NCI-H82 treated with DMSO at 0.1 percent for 48 hours (cell line): ENCODE measurements around the gene ATP10A.
A peak's percentile ranks its signal among the peaks of the same experiment; 100 is the strongest.

Source experiments
- DNase-seq: peaks from one replicate; lab custom pipeline; 2025; ENCODE audit not compliant: unreplicated experiment; lab: John Stamatoyannopoulos, UW

ATP10A gene

GRCh38 chr15:25742776-25743547, 120.2 kb downstream of the ATP10A start:
- no peak for DNase-seq

GRCh38 chr15:25742041-25742730, 120.9 kb downstream of the ATP10A start:
- DNase-seq, result no peak

GRCh38 chr15:25741256-25741580, 121.9 kb downstream of the ATP10A start:
- DNase-seq, result no peak

GRCh38 chr15:25740383-25741255, 122.5 kb downstream of the ATP10A start:
- no peak for DNase-seq

- peak; percentile 2 for DNase-seq
Measured at GRCh38 chr15:25739687-25740121, 123.4 kb downstream of the ATP10A start.

GRCh38 chr15:25738171-25738965, 124.8 kb downstream of the ATP10A start:
- DNase-seq, result no peak

- no peak for DNase-seq
Measured at GRCh38 chr15:25737218-25737643, 125.9 kb downstream of the ATP10A start.

GRCh38 chr15:25736461-25736860, 126.7 kb downstream of the ATP10A start:
- no peak for DNase-seq

GRCh38 chr15:25735550-25736384, 127.4 kb downstream of the ATP10A start:
- DNase-seq, result no peak

- no peak for DNase-seq
Measured at GRCh38 chr15:25734680-25735355, 128.3 kb downstream of the ATP10A start.

- no peak for DNase-seq
Measured at GRCh38 chr15:25733856-25734679, 129.1 kb downstream of the ATP10A start.

GRCh38 chr15:25733036-25733855, 129.9 kb downstream of the ATP10A start:
- DNase-seq, result no peak

- DNase-seq, result no peak
Measured at GRCh38 chr15:25732191-25732590, 130.9 kb downstream of the ATP10A start.

GRCh38 chr15:25731411-25731810, 131.7 kb downstream of the ATP10A start:
- DNase-seq, result no peak

GRCh38 chr15:25730918-25731317, 132.2 kb downstream of the ATP10A start:
- DNase-seq, result no peak

- no peak for DNase-seq
Measured at GRCh38 chr15:25728816-25729215, 134.3 kb downstream of the ATP10A start.

GRCh38 chr15:25727867-25728600, 135.1 kb downstream of the ATP10A start:
- DNase-seq, result no peak
